Activated naive CD4-positive, alpha-beta T cell treated with anti-CD3 and anti-CD28 coated beads, Interleukin-2, amount 50 U/mL, for 72 hours (primary cell): ENCODE results near the gene BPIFB2. TPM values are rescaled to one million over a fixed set of nuclear protein-coding genes. Genes with fewer than 3 reads are reported as not detected.

Experiments used
- ATAC-seq, 2 donors: fragments of 150-1000 bp; cut with Tn5 transposase; 2 replicates each; pipeline ENCODE4 v1.10.0; 2021; ENCODE audit warnings: mild to moderate bottlenecking in 2 of 2, moderate library complexity in 2 of 2
- DNase-seq, 2 donors: peaks; one replicate each; pipeline ENCODE4 v3.0.0; 2021 to 2022; ENCODE audit warnings: low spot score in 2 of 2
- H3K27ac Mint-ChIP-seq, 2 donors: one replicate each; pipeline ENCODE4 v1.8.0; 2022; ENCODE audit warnings: mild to moderate bottlenecking in 2 of 2, mixed read lengths in 2 of 2
- H3K36me3 Mint-ChIP-seq, 2 donors: one replicate each; pipeline ENCODE4 v1.8.0; 2022; ENCODE audit warnings: mixed read lengths in 2 of 2
- H3K9me3 Mint-ChIP-seq, 2 donors: one replicate each; pipeline ENCODE4 v1.8.0; 2022; ENCODE audit warnings: mixed read lengths in 2 of 2
- total RNA-seq, 2 donors: library from RNA; stranded (reverse); gene quantifications; one replicate each; pipeline ENCODE4 v1.2.3, GENCODE V29; 2022

Gene BPIFB2
- total RNA-seq, 2 donors from 2014 or later = not detected

DNA sequence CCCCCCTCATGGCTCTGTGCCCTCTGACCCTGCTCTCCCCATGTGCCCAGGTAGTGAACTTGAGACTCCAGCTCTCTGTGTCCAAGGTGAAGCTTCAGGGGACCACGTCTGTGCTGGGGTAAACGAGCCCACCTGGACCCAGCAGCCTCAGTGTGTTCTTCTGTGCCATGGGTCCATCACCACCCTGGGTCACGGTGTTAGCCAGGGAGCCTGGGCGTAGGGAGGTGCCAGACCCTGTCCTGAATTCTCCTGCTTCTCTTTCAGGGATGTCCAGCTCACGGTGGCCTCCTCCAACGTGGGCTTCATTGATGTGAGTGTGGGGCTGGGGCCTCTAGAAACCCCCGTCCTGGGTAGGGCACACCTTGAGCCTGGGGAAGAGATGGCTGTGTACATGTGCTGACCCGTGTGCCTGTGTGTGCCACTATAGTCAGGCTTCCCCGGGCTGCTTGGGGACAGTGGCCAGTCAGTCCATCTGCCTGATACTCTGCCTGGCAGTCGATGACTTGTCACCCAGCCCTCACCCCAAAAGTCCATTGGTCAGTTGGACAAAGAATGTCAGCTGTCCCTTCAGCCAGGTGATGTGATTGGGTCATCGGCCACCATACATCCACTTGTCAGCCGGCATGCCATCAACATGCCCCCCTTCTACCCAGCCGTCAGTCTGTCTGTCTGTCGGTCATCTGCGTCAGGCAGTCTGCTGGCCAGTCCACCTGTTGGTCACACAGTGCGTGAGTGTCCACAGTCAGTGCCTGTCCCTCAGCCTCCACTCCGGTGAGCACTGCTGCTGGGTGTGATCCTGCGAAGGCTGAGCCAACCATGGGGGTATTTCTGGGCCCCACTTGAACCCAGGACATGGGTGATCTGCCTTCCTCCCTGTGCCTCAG is 13.0 kb downstream of the BPIFB2 start:
- DNase-seq = no peak
- no peaks in the 10 kb centered on the region for H3K9me3 Mint-ChIP-seq
- ATAC-seq = no peak
- H3K27ac Mint-ChIP-seq = no peak overlapping the region
- no peaks in the 10 kb centered on the region for H3K36me3 Mint-ChIP-seq

DNA sequence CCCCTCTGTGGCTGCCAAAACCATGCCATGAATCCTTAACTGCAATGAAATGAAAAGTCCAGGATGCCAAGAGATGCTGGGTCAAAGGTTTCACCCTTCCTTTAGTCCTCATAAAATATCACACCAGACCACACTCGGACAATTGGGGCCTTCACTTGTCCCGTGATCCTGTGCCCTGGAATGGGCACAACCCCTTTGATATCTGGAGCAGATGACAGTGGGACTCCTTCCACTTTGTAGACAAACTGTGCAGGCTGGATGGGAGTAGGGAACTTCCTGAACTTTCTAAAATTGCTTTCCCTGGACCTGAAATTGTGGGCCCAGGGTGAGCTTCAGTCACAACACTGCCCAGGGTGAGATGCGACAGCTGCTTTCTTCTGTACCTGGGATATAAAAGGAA is 14.4 kb downstream of the BPIFB2 start:
- ATAC-seq (no peak), DNase-seq (no peak)
- Mint-ChIP-seq H3K36me3 (no peaks in the 10 kb centered on the region), H3K27ac (no peak overlapping the region), H3K9me3 (no peaks in the 10 kb centered on the region)

DNA sequence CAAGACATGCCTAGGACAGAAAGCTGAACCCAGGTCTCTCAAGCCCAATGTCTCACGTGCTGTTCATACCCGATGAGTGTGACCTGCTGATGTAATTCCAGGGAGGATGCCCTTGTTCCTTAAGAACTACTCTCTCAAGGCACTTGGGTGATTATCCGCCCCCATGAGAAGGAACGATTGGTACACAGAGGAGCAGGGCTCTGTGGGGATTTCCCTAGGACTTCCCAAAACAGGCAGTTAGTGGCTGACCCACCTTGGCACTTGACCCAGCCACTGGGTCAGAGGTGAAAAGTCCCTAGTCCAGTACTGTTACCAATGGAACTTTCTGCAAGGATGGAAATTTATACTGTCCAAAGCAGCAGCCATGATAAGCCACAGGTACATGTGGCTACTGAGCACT is 14.8 kb downstream of the BPIFB2 start:
- no peak overlapping the region for H3K27ac Mint-ChIP-seq
- no peaks in the 10 kb centered on the region for H3K9me3 Mint-ChIP-seq
- DNase-seq = no peak
- no peak for ATAC-seq
- no peaks in the 10 kb centered on the region for H3K36me3 Mint-ChIP-seq

GRCh38 chr20:33022694-33023438 is 15.4 kb downstream of the BPIFB2 start:
- Mint-ChIP-seq H3K27ac (no peak overlapping the region), H3K9me3 (no peaks in the 10 kb centered on the region), H3K36me3 (no peaks in the 10 kb centered on the region)
- DNase-seq (no peak), ATAC-seq (no peak)

DNA sequence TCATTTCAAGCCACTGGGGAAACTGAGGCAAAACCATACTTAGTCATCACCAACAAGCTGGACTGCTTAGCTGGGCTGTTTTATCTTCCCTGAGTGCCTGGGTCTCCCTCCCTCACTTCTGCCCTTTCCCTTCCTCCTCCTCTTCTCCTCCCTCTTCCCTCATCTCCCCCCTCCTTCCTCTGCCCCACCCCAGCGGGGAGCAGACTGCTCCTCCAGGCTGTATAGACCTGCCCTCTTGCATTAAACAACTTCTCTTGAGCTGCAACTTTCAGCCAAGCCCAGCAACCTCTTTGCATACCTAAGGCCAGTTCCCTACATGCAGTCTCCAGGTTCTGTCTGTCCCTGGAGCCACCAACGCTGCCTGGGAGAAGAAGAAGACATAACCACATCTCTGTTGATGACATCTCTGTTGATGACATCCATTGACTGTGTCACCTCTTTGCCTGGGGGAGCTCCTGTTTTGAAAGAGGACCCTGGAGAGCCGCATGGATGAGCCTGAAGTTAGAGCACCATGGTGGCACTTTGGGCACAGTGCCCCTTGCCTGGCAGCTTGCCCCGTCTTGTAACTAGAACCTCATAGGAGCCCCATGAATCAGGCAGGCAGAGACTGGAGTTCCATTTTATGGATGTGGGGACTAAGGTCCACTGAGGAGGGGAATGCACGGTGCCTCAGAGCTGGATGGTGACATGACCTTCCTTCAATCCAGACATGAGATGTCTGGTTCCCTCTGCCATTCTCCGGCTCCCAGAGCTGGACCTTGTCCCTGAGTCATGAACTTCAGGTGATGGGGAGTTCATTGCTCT is 16.1 kb downstream of the BPIFB2 start:
- no peak for ATAC-seq
- no peak overlapping the region for H3K27ac Mint-ChIP-seq

DNA sequence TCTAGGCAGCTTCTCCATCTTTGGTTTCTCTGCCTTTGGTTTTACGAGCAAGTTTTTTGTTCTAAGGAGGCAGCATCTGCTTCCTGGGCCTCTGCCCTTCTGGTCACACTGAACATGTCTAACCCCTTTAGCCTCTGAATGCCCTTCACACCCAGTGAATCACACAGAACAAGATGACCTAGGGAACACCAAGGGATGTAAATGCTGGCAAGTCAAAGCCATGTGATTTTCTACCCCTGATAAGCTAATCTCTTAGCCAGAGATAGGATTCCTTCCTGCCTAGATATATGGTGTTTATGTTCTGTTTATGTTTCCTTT is 16.7 kb downstream of the BPIFB2 start:
- Mint-ChIP-seq H3K9me3 (no peaks in the 10 kb centered on the region), H3K27ac (no peak overlapping the region), H3K36me3 (no peaks in the 10 kb centered on the region)
- DNase-seq (no peak), ATAC-seq (no peak)

More for the DNA sequence above, 16.1 kb downstream of the BPIFB2 start:
- Mint-ChIP-seq H3K36me3 (no peaks in the 10 kb centered on the region), H3K9me3 (no peaks in the 10 kb centered on the region)
- no peak for DNase-seq

DNA sequence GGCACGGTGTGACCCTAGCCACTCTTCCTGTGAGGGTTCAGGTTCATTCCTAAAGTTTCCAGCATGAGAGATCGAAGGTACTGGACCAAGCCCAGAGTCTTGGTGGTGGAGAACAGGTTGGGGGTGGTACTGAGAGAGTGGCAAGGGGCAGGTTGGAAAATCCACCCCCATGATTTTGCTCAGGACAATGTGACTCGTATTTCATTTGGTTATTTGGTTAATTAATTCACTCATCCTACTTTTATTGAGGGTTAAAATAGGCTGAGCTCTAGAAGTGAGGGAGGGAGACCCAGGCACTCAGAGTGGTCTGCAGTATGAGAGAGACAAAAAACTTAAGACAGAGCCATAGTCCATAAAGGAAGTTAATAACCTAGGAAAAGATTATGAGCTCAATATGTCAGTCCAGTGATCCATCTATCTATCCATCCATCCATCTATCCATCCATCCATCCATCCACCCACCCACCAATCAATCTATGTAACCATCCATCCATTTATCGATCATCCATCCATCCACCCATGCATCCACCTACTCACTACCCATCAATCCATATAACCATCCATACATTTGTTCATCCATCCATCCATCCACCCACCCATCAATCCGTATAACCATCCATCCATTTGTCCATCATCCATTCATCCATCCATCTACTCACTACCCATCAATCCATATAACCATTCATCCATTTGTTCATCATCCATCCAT is 17.3 kb downstream of the BPIFB2 start:
- Mint-ChIP-seq H3K36me3 (no peaks in the 10 kb centered on the region), H3K9me3 (no peaks in the 10 kb centered on the region), H3K27ac (no peak overlapping the region)
- ATAC-seq (no peak), DNase-seq (no peak)

DNA sequence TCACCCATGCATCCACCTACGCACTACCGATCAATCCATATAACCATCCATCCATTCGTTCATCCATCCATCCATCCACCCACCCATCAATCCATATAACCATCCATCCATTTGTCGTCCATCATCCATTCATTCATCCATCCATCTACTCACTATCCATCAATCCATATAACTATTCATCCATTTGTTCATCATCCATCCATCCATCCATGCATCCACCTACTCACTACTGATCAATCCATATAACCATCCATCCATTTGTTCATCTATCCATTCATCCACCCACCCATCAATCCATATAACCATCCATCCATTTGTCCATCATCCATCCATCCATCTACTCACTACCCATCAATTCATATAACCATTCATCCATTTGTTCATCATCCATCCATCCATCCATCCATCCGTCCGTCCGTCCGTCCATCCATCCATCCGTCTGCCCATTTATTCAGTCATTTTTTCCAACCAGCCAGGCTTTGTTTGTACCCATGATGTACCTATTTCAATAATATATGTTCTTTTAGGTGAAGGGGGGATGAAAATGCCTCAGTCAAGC is 17.9 kb downstream of the BPIFB2 start:
- H3K9me3 Mint-ChIP-seq = no peaks in the 10 kb centered on the region
- no peaks in the 10 kb centered on the region for H3K36me3 Mint-ChIP-seq
- DNase-seq (no peak), ATAC-seq (no peak)
- no peak overlapping the region for H3K27ac Mint-ChIP-seq

DNA sequence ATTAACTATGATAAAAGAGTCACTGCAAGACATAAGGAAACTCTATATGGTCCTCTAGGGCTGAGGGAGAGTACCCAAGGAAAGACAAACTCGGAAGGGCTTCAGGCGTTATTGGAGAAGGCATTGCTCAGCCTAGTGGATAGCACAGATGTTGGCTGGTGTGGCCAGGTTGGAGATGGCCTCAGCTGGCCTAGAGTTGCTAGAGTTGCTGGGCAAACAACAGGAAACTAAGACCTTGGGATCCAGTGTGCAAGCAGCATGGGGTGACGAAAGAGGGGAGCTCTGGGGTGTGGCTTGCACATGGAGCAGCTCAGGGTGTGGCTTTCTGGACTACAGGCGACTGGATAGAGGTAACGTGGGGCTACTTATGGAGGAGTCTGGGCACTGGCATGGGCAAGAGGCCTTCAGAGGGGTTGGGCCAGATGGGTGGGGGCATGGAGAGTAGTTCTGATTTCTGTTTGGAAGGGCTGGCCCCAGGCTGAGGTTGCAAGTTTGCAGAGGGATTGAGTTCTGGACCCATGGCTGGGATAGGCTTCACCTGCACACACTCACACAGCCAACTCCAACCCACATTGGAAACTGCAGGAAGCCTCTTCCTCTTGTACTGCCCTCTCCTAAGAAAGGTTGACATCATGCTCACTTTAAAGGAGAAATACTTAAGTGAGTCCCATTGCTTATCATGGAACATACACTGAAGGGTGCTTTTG is 18.7 kb downstream of the BPIFB2 start:
- Mint-ChIP-seq H3K36me3 (no peaks in the 10 kb centered on the region), H3K27ac (no peak overlapping the region), H3K9me3 (no peaks in the 10 kb centered on the region)
- DNase-seq (no peak), ATAC-seq (no peak)

- ATAC-seq = no peak
- DNase-seq = no peak
- Mint-ChIP-seq H3K27ac (no peak overlapping the region), H3K36me3 (no peaks in the 10 kb centered on the region), H3K9me3 (no peaks in the 10 kb centered on the region)
Observed at GRCh38 chr20:33026779-33027759, 19.6 kb downstream of the BPIFB2 start.

- no peak for ATAC-seq
Observed at GRCh38 chr20:33027769-33028751, 20.6 kb downstream of the BPIFB2 start.

GRCh38 chr20:33028875-33029274 is 21.4 kb downstream of the BPIFB2 start:
- H3K9me3 Mint-ChIP-seq = peaks cover 4 to 5% of the 10 kb centered on the region in 2 donors
- DNase-seq = no peak

More at GRCh38 chr20:33027769-33028751, 20.6 kb downstream of the BPIFB2 start:
- Mint-ChIP-seq H3K27ac (no peak overlapping the region), H3K36me3 (no peaks in the 10 kb centered on the region), H3K9me3 (peaks cover under 1% of the 10 kb centered on the region in 2 donors)
- DNase-seq = no peak

GRCh38 chr20:33030076-33030475 is 22.6 kb downstream of the BPIFB2 start:
- no peak overlapping the region for H3K27ac Mint-ChIP-seq
- DNase-seq (no peak), ATAC-seq (no peak)
- H3K36me3 Mint-ChIP-seq = no peaks in the 10 kb centered on the region
- H3K9me3 Mint-ChIP-seq = peaks cover 4 to 5% of the 10 kb centered on the region in 2 donors

More at GRCh38 chr20:33028875-33029274, 21.4 kb downstream of the BPIFB2 start:
- ATAC-seq = no peak
- Mint-ChIP-seq H3K36me3 (no peaks in the 10 kb centered on the region), H3K27ac (no peak overlapping the region)

GRCh38 chr20:33030569-33030968 is 23.1 kb downstream of the BPIFB2 start:
- no peak for DNase-seq
- H3K36me3 Mint-ChIP-seq = no peaks in the 10 kb centered on the region
- H3K9me3 Mint-ChIP-seq = peaks cover 4 to 5% of the 10 kb centered on the region in 2 donors
- H3K27ac Mint-ChIP-seq = no peak overlapping the region
- ATAC-seq = no peak
